ENCODE results near the gene CD37.
"Not testable (repeated sequence)": the region's sequence is repeated elsewhere in the genome, so short reads cannot be mapped to it uniquely, and the experiment has no call there.

The CD37 gene

GRCh38 chr19:49331616-49332055 is 3.6 kb upstream of the CD37 start:
- Histone ChIP-seq H3K9ac (ENCODE audit: low read length) (no peak overlapping the region), H3K27me3 (ENCODE audit: control insufficient read depth, insufficient read depth, low read length) (peaks cover 2% of the 10 kb centered on the region), H3K36me3 (ENCODE audit: control insufficient read depth, low read depth, low read length) (no peaks in the 10 kb centered on the region), H3K4me1 (ENCODE audit: control insufficient read depth, low read depth, low read length) (no peaks in the 10 kb centered on the region), H3K27ac (ENCODE audit: low read length) (no peak overlapping the region), H3K9me3 (ENCODE audit: control insufficient read depth, low read depth, low read length) (no peaks in the 10 kb centered on the region), H3K4me3 (ENCODE audit: low read length) (no peak overlapping the region)

- not testable (repeated sequence) for H3K4me1 ChIP-seq (ENCODE audit: control insufficient read depth, low read depth, low read length)
Measured at GRCh38 chr19:49332691-49333417, 2.4 kb upstream of the CD37 start.

GRCh38 chr19:49333418-49333805 is 1.8 kb upstream of the CD37 start:
- H3K9me3 ChIP-seq (ENCODE audit: control insufficient read depth, low read depth, low read length), result no peaks in the 10 kb centered on the region
- H3K9ac ChIP-seq (ENCODE audit: low read length), result no peak overlapping the region
- peaks cover 7% of the 10 kb centered on the region for H3K4me1 ChIP-seq (ENCODE audit: control insufficient read depth, low read depth, low read length)
- H3K36me3 ChIP-seq (ENCODE audit: control insufficient read depth, low read depth, low read length), result no peaks in the 10 kb centered on the region
- no peak overlapping the region for H3K4me3 ChIP-seq (ENCODE audit: low read length)
- no peak overlapping the region for H3K27ac ChIP-seq (ENCODE audit: low read length)
- peaks cover 20% of the 10 kb centered on the region for H3K27me3 ChIP-seq (ENCODE audit: control insufficient read depth, insufficient read depth, low read length)

More at GRCh38 chr19:49332691-49333417, 2.4 kb upstream of the CD37 start:
- H3K9ac ChIP-seq (ENCODE audit: low read length); H3K27ac ChIP-seq (ENCODE audit: low read length); H3K4me3 ChIP-seq (ENCODE audit: low read length); H3K36me3 ChIP-seq (ENCODE audit: control insufficient read depth, low read depth, low read length); H3K9me3 ChIP-seq (ENCODE audit: control insufficient read depth, low read depth, low read length): not testable (repeated sequence)
- peaks cover 14% of the 10 kb centered on the region for H3K27me3 ChIP-seq (ENCODE audit: control insufficient read depth, insufficient read depth, low read length)

- peaks cover 20% of the 10 kb centered on the region for H3K27me3 ChIP-seq (ENCODE audit: control insufficient read depth, insufficient read depth, low read length)
- no peaks in the 10 kb centered on the region for H3K36me3 ChIP-seq (ENCODE audit: control insufficient read depth, low read depth, low read length)
- no peak overlapping the region for H3K27ac ChIP-seq (ENCODE audit: low read length)
- H3K4me3 ChIP-seq (ENCODE audit: low read length), result no peak overlapping the region
- no peak overlapping the region for H3K9ac ChIP-seq (ENCODE audit: low read length)
- H3K4me1 ChIP-seq (ENCODE audit: control insufficient read depth, low read depth, low read length), result peaks cover 7% of the 10 kb centered on the region
- H3K9me3 ChIP-seq (ENCODE audit: control insufficient read depth, low read depth, low read length), result no peaks in the 10 kb centered on the region
Measured at GRCh38 chr19:49333811-49334288, 1.4 kb upstream of the CD37 start.

GRCh38 chr19:49335784-49336481 is 727 bp downstream of the CD37 start:
- no peak overlapping the region for H3K4me3 ChIP-seq (ENCODE audit: low read length)
- H3K9me3 ChIP-seq (ENCODE audit: control insufficient read depth, low read depth, low read length), result no peaks in the 10 kb centered on the region
- no peak overlapping the region for H3K27ac ChIP-seq (ENCODE audit: low read length)
- H3K4me1 ChIP-seq (ENCODE audit: control insufficient read depth, low read depth, low read length), result peaks cover 7% of the 10 kb centered on the region
- peaks cover 20% of the 10 kb centered on the region for H3K27me3 ChIP-seq (ENCODE audit: control insufficient read depth, insufficient read depth, low read length)
- H3K9ac ChIP-seq (ENCODE audit: low read length), result no peak overlapping the region
- peaks cover 2% of the 10 kb centered on the region for H3K36me3 ChIP-seq (ENCODE audit: control insufficient read depth, low read depth, low read length)

GRCh38 chr19:49336482-49337266 is 1.5 kb downstream of the CD37 start:
- Histone ChIP-seq H3K4me1 (ENCODE audit: control insufficient read depth, low read depth, low read length) (peaks cover 7% of the 10 kb centered on the region), H3K4me3 (ENCODE audit: low read length) (no peak overlapping the region), H3K9ac (ENCODE audit: low read length) (no peak overlapping the region), H3K9me3 (ENCODE audit: control insufficient read depth, low read depth, low read length) (no peaks in the 10 kb centered on the region), H3K27me3 (ENCODE audit: control insufficient read depth, insufficient read depth, low read length) (peaks cover 20% of the 10 kb centered on the region), H3K27ac (ENCODE audit: low read length) (no peak overlapping the region), H3K36me3 (ENCODE audit: control insufficient read depth, low read depth, low read length) (peaks cover 9% of the 10 kb centered on the region)

GRCh38 chr19:49337267-49338022 is 2.2 kb downstream of the CD37 start:
- Histone ChIP-seq H3K27me3 (ENCODE audit: control insufficient read depth, insufficient read depth, low read length) (peaks cover 20% of the 10 kb centered on the region), H3K9me3 (ENCODE audit: control insufficient read depth, low read depth, low read length) (no peaks in the 10 kb centered on the region), H3K36me3 (ENCODE audit: control insufficient read depth, low read depth, low read length) (peaks cover 15% of the 10 kb centered on the region), H3K4me3 (ENCODE audit: low read length) (peak overlapping the region; percentile 54), H3K27ac (ENCODE audit: low read length) (no peak overlapping the region), H3K9ac (ENCODE audit: low read length) (no peak overlapping the region), H3K4me1 (ENCODE audit: control insufficient read depth, low read depth, low read length) (peaks cover 7% of the 10 kb centered on the region)

- peaks cover 7% of the 10 kb centered on the region for H3K4me1 ChIP-seq (ENCODE audit: control insufficient read depth, low read depth, low read length)
- H3K9me3 ChIP-seq (ENCODE audit: control insufficient read depth, low read depth, low read length), result no peaks in the 10 kb centered on the region
- H3K9ac ChIP-seq (ENCODE audit: low read length), result no peak overlapping the region
- peak overlapping the region; percentile 54 for H3K4me3 ChIP-seq (ENCODE audit: low read length)
- H3K27me3 ChIP-seq (ENCODE audit: control insufficient read depth, insufficient read depth, low read length), result peaks cover 20% of the 10 kb centered on the region
- H3K27ac ChIP-seq (ENCODE audit: low read length), result no peak overlapping the region
- peaks cover 22% of the 10 kb centered on the region for H3K36me3 ChIP-seq (ENCODE audit: control insufficient read depth, low read depth, low read length)
Measured at GRCh38 chr19:49338023-49338677, 2.9 kb downstream of the CD37 start.

GRCh38 chr19:49338691-49339300 is 3.6 kb downstream of the CD37 start:
- peak overlapping the region; percentile 35 for H3K9ac ChIP-seq (ENCODE audit: low read length)
- no peaks in the 10 kb centered on the region for H3K9me3 ChIP-seq (ENCODE audit: control insufficient read depth, low read depth, low read length)
- peaks cover 7% of the 10 kb centered on the region for H3K4me1 ChIP-seq (ENCODE audit: control insufficient read depth, low read depth, low read length)
- peaks cover 28% of the 10 kb centered on the region for H3K36me3 ChIP-seq (ENCODE audit: control insufficient read depth, low read depth, low read length)
- peak overlapping the region; percentile 44 for H3K27ac ChIP-seq (ENCODE audit: low read length)
- peaks cover 20% of the 10 kb centered on the region for H3K27me3 ChIP-seq (ENCODE audit: control insufficient read depth, insufficient read depth, low read length)
- H3K4me3 ChIP-seq (ENCODE audit: low read length), result peak overlapping the region; percentile 54

GRCh38 chr19:49339301-49340068 is 4.3 kb downstream of the CD37 start:
- Histone ChIP-seq H3K9me3 (ENCODE audit: control insufficient read depth, low read depth, low read length) (no peaks in the 10 kb centered on the region), H3K27ac (ENCODE audit: low read length) (peak overlapping the region; percentile 44), H3K36me3 (ENCODE audit: control insufficient read depth, low read depth, low read length) (peaks cover 35% of the 10 kb centered on the region), H3K4me3 (ENCODE audit: low read length) (peak overlapping the region; percentile 41), H3K27me3 (ENCODE audit: control insufficient read depth, insufficient read depth, low read length) (peaks cover 20% of the 10 kb centered on the region), H3K9ac (ENCODE audit: low read length) (peak overlapping the region; percentile 35), H3K4me1 (ENCODE audit: control insufficient read depth, low read depth, low read length) (peaks cover 7% of the 10 kb centered on the region)

Data from iPS-18a (cell line).